ENCODE measurements around the gene SENP8.
"Not testable (repeated sequence)": the region's sequence is repeated elsewhere in the genome, so short reads cannot be mapped to it uniquely, and the experiment has no call there.

SENP8 gene

DNA sequence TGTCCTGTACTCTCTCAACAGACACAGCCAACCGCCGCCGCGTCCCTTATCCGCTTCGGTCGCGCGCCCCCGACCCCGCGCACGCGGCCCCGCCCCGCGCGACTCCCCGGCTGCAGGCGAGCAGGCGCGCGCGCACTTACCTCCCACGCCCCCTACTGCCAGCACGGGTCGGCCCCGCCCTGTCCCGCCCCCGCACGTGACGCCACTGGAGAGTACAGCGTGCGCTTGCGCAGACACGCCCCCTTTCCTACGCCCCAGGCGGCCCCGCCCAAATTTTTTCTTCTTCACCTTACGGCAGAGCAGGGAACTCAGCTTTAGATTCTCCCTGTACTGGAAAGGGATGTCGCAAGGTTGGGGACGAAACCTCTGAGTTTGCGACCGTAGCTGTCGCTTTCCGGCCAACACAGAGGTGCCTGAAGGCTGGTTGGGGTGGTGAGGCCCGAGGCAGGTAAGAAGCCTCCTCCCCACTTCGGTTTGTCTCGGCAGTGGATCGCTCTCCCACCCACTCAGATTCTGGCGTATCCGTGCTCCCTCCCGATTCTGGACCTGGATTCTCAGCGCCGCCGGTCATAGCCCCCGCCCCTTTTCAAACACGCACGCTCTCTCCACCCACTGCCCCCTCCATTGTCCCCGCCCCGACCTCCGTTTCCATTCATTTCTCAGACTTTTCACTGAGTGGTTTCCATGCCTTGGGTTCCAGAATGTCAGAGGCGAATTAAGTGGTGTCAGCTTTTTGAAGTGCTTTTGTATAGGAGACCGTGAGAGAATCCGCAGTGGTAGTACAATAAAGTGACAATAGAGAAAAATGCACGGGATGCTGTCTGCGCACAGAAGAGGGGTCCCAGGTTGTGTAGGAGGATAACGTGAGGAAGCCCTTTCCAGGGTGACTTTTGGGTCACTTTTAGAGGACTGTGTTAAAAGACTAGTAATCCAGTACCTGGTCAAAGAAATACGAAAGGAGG, at the start of gene SENP8, which contains the start of gene MYO9A:
TSS of gene SENP8 (plus strand) at position 387 of the 962 bp plus-strand sequence. CDS start 21,221 bp downstream, outside the sequence.
TSS of gene MYO9A (minus strand) at position 134 of the 962 bp plus-strand sequence. CDS start 71,587 bp downstream, outside the sequence.
- DNase-seq (ENCODE audit: low read depth): peak; percentile 99

DNA sequence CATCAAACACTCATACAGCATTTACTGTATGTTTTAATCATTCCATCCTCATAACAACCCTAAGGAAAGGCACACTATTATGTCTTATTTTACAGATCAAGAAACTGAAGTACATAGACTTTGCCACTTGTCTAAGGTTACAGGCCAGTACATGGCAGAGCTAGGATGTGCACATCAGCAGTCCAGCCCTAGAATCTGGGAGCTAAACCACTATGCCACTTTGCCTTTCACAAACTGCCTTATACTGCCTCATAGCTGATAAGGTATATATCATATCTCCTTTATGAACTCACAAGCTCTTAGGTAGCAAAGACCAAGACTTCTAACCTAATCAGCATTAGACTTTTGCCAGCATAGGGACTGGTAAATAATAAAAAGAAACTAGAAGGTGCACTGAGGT, 49.3 kb upstream of the SENP8 start:
- no peak for DNase-seq (ENCODE audit: low read depth)

DNA sequence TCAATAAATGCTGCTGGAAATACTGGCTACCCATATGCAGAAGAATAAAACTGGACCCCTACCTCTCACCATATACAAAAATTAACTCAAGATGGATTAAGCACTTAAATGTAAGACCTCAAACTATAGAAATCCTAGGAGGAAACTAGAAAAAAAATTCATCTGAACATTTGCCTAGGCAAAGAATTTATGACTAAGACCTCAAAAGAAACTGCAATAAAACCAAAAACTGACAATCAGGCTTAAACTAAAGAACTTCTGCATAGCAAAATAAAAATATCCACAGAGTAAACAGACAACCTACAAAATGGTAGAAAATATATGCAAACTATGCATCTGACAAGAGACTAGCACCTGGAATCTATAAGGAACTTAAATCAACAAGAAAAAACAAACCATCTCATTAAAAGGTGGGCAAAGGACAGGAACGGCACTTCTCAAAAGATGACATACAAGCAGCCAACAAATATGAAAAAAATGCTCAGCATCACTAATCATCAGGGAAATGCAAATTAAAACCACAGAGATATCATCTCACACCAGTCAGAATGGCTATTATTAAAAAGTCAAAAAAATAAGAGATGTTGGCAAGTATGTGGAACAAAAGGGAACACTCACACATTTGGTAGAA, 47.3 kb upstream of the SENP8 start:
- no peak for DNase-seq (ENCODE audit: low read depth)

DNA sequence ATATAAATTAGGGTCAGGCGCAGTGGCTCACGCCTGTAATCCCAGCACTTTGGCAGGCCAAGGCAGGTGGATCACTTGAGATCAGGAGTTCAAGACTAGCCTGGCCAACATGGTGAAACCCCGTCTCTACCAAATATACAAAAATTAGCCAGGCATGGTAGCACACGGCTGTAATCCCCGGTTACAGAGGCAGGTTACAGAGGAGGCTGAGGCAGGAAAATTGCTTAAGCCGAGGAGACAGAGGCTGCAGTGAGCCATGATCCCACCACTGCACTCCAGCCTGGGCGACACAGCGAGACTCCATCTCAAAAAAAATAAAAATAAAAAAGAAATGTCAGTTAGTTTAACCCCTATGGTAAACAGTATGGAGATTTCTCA, 46.8 kb upstream of the SENP8 start:
- DNase-seq (ENCODE audit: low read depth): not testable (repeated sequence)

DNA sequence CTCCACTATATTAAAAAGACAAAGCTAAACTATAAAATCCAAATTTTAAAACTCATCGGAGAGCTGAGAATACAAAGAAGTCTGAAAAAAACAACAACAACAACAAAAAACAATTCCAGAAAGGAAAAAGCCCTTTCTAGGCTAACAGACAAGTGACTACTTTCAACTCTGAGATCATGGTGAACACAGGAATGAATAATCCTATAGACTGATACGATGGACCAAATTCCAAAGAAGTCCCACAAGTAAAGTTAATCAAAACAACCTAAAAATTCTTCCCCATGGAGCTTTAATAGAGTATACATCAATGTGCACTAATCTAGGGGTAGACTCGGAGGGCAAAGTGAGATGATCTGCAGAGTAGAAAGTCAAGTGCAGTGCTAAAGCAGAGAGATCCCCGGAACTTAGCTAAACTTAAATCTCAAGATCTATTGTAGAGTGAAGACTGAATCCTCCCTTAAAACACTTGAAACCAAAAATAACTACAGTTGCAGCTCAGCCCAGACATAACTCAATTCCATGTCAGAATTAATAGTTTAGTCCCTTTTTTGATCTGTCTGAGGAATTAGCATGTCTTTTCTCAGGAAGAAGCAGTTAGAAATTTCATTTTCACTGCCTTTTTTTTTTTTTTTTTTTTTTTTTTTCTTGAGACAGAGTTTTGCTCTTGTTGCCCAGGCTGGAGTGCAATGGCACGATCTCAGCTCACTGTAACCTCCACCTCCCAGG, 43.7 kb upstream of the SENP8 start:
- no peak for DNase-seq (ENCODE audit: low read depth)

DNA sequence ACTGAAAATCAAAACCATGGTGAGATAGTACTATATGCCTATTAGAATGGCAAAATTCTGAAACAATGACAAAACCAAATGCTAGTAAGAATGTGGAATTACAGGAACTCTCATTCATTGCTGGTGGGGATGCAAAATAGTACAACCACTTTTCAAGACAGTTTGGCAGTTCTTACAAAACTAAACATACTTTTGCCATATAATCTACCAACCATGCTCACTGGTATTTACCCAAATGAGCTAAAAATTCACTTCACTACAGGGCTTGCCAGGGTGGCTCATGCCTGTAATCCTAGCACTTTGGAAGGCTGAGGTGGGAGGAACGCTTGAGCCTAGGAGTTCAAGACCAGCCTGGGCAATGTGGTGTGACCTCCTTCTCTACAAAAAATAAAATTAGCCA, 40.3 kb upstream of the SENP8 start:
- no peak for DNase-seq (ENCODE audit: low read depth)

DNA sequence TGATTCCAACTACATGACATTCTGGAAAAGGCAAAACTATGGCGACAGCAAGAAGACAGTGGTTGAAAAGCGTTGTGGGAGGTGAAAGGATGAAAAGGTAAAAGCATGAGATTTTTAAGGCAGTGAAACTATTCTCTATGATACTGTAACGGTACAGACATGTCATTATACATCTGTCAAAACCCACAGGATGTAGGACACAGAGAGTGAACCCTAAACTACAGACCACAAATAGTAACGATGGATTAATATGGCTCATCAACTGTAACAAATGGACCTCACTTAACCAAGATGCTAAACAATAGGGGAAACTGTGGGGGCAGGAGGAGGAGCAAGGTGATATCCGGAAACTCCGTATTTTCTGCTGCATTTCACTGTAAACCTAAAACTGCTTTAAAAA, 39.3 kb upstream of the SENP8 start:
- DNase-seq (ENCODE audit: low read depth): no peak

DNA sequence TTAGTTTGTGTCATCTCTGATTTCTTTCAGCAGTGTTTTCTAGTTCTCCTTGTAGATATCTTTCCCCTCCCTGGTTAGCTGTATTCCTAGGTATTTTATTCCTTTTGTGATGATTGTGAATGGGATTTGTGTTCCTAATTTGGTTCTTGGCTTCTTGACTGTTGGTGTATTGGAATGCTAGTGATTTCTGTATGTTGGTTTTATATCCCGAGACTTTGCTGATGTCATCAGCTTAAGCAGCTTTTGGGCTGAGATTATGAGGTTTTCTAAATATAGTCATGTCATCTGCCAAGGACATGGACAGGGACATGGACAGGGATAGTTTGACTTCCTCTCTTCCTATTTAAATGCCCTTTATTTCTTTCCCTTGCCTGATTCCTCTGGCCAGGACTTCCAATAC, 36.0 kb upstream of the SENP8 start:
- DNase-seq (ENCODE audit: low read depth): no peak

DNA sequence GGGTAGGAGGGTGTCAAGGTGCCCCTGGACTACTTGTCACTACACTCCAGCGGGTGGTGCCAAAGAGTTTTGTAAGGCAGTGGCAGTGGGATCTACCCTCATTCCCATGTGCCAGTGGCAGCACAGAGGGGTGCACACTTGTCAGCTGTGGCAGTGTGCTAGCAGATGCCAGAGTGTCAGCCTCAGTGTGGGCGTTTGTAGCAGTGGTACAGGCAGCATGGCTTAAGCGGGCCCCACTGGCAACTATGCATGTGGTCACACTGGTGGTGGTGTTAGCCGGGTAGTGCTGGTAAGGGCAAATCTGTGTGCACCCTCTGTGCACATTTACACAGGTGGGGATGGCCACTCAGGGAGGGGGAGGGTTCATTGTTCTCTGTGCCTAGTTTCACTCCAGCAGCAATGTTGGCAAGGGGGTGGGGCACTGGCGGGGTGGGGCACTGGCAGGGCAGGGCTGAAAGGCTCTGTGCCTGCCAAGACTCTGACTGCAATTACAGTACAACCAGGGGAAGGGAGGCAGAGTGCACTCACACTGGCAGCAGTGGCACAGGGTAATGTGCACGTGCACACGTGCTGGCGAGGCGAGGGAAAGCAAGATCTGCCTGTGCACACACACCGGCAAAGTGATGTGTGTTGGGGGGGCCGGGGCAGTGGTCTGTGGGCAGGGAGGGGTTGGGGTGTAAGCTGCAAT, 32.0 kb upstream of the SENP8 start:
- no peak for DNase-seq (ENCODE audit: low read depth)

DNA sequence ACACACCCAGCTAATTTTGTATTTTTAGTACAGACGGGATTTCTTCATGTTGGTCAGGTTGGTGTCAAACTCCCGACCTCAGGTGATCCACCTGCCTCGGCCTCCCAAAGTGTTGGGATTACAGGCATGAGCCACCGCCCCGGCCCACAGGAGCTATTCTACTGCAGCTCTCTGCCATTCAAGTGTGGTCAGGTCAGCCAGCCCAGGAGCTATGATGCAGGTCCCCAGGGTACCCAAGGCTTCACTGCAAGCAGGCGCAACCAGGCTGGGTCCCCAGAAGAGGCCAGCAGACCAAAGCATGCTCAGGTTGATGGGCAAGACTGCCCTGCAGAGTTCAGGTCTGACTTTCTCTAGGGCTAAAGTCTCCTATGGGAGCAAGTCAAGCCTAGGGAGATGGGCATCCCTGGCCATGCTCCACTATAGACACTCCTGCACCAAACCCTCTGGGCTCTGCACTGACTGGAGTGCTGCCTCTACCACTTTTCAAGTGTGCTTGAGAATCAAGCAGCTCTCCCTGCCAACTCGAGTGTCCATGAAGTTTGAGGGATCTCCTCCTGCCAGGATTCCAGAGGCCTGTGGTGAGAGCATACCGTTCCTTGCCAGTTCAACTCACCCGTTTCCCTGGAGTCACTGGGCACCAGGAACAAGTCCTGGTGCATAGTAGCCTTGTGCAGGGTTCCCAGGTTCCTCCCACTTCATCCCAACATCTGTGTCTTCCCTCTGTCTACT, 31.1 kb upstream of the SENP8 start:
- no peak for DNase-seq (ENCODE audit: low read depth)

DNA sequence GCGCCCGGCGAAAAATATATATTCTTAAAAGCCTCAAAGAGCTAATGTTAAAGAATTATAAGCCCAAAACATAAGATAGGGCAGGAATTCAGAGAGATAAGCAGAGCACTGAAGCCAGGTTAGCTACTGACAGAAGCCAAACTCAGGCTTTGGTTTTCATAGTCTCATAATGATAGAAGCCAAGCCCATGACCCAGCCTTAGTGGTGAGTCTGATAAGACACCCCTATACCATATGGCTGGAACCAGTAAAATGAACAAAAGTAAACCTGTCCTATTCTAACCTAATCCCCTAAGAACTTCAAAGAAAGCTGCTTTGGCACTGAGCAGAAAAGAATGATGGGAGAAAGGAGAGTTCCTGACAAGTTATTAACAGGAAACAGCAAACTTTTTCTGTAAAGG, 26.2 kb upstream of the SENP8 start:
- no peak for DNase-seq (ENCODE audit: low read depth)

DNA sequence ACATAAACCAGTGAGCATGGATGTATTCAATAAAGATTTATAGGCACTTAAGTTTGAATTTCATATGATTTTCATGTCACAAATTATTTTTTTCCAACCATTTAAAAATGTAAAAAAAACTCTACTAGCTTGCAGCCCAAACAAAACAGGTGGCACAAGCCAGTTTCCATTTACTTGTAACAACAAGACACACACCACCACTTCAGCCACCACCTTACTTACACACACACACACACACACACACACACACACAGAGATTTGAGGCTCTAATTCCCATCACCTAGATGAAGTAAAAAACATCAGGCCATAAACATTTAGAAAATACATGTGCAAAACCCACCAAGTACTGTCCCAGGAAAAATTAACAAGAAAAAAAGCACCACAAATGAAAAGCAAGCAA, 25.5 kb upstream of the SENP8 start:
- DNase-seq (ENCODE audit: low read depth): no peak

DNA sequence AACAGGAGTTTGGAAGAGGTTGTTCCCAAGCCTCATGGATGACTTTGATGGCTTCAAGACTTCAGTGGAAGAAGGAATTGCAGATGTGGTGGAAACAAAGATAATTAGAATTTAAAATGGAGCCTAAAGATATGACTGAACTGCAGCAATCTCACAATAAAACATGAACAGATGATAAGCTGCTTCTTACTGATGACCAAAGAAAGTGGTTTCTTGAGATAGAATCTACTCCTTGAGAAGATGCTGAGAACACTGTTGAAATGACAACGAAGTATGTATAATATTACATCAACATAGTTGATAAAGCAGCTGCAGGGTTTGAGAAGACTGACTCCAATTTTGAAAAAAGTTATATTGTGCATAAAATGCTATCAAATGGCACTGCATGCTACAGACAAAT, 21.4 kb upstream of the SENP8 start:
- no peak for DNase-seq (ENCODE audit: low read depth)

DNA sequence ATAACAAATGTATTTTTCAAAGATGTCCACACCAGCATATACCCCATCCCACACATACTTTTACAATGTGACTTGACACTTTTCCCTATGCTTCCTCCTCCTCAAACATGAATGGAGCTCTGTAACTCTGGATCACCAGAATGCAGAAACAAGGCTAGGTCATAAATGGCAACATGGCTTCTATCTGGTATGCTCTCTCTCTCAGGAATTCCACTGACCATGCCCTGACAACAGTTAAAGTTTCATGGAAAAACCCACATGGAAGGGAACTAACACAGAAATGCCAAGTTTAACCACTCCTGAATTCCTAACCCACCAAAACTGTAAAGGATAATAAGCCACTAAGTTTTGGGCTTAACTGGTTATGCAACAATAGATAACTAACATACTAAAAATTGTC, 20.2 kb upstream of the SENP8 start:
- no peak for DNase-seq (ENCODE audit: low read depth)

DNA sequence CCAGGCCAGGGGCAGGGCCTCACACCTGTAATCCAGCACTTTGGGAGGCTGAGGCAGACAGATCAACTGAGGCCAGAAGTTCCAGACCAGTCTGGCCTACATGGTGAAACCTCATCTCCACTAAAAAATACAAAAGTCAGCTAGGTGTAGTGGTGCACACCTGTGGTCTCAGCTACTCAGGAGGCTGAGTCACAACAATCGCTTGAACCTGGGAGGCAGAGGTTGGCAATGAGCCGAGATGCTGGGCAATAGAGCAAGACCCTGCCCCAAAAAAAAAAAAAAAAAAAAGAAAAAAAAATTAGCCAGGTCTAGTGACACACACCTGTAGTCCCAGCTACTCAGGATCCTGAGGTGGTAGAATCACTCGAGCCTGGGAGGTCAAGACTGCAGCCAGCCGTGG, 19.0 kb upstream of the SENP8 start:
- no peak for DNase-seq (ENCODE audit: low read depth)

DNA sequence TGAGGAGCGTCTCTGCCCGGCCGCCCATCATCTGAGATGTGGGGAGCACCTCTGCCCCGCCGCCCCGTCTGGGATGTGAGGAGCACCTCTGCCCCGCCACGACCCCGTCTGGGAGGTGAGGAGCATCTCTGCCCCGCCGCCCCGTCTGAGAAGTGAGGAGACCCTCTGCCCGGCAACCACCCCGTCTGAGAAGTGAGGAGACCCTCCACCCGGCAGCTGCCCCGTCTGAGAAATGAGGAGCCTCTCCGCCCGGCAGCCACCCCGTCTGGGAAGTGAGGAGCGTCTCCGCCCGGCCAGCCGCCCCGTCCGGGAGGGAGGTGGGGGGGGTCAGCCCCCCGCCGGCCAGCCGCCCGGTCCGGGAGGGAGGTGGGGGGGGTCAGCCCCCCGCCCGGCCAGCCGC, 17.7 kb upstream of the SENP8 start:
- not testable (repeated sequence) for DNase-seq (ENCODE audit: low read depth)

DNA sequence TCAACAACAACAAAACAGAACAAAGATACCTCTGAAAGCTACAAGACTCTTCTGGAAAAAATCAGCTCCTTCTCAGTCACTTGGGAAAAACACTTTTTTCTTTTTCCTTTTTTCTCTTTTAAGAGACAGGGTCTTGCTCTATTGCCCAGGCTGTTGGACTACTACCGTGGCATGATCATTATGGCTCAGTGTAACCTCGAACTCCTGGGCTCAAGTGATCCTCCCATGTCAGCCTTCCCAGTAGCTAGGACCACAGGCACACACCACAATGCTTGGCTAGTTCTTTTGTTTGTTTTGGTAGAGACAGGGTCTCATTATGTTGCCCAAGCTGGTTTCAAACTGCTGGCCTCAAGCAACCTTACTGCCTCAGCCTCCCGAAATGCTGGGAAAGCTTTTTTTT, 13.1 kb upstream of the SENP8 start:
- DNase-seq (ENCODE audit: low read depth): no peak

DNA sequence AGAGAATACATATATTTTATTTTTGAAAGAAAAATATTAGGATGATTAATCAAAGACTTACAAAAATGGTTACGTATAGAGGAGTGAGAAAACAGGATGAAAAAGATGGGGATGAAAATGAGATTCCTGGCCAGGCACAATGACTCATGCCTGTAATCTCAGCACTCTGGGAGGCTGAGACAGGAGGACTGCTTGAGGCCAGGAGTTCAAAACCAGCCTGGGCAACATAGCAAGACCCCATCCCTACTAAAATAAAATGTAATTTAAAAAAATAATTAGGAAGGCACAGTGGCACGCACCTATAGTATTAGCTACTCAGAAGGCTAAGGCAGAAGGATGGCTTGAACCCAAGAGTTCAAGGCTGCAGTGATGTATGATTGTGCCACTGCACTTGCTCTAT, 12.1 kb upstream of the SENP8 start:
- no peak for DNase-seq (ENCODE audit: low read depth)

DNA sequence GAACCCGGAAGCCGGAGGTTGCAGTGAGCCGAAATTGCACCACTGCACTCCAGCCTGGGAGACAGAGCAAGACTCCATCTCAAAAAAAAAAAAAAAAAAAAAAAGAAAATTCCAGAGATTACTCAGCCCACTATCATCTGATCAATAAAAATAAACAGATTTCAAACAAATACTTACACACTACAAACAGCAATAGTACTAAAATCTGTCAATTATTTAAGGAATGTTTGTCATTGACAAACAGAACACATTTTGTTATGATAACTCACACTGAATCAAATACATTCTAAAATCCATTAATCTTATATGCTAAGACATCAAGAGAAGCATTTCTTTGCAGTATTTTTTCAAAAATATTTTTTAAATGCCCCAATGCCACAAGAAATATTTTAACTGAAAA, 7.8 kb upstream of the SENP8 start:
- DNase-seq (ENCODE audit: low read depth): no peak

DNA sequence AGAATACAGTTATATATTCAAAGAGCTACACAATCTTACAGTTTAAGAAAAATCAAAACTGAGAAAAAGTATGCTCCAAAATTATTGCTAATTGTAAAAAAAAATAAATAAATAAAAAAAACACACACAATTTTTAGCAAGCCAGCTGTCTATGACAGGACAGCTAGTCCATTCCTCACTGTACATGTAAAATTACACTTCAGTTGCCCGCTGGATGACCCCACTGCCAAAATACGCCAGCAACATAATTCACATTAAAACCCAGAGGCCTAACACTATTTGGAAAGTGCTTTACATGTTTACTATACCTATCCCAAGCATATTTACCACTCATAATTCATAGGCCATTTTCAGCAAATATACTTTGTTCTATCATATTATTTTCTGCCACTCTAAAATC, 6.1 kb upstream of the SENP8 start:
- no peak for DNase-seq (ENCODE audit: low read depth)

DNA sequence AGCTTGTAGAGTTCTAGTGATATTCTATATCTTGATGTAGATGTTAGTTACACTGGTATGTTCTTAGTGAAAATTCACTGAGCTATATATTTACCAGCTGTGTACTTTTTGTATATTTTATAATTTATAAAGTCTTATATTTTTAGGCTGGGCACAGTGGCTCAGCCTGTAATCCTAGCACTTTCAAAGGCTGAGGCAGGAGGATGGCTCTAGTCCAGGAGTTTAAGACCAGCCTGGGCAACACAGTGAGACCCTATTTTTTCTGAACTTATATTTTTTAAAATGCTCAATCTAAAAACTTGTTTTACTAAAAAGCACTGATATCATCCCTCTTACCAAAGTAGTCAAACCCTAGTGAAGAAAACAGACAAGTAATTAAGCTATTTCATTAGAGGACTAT, 5.4 kb upstream of the SENP8 start:
- no peak for DNase-seq (ENCODE audit: low read depth)

Data from activated T-cell treated with anti-CD3 and anti-CD28 coated beads for 24 hours (primary cell).